GDM1 (cell line): ENCODE data around the gene BAD.

Experiments used
- DNase-seq: peaks from one replicate; lab custom pipeline; 2025; lab: John Stamatoyannopoulos, UW

The BAD gene

GRCh38 chr11:64275841-64276240 lies 8.6 kb downstream of the BAD start:
- no peak for DNase-seq

GRCh38 chr11:64275031-64275800 lies 9.2 kb downstream of the BAD start:
- no peak for DNase-seq

DNA sequence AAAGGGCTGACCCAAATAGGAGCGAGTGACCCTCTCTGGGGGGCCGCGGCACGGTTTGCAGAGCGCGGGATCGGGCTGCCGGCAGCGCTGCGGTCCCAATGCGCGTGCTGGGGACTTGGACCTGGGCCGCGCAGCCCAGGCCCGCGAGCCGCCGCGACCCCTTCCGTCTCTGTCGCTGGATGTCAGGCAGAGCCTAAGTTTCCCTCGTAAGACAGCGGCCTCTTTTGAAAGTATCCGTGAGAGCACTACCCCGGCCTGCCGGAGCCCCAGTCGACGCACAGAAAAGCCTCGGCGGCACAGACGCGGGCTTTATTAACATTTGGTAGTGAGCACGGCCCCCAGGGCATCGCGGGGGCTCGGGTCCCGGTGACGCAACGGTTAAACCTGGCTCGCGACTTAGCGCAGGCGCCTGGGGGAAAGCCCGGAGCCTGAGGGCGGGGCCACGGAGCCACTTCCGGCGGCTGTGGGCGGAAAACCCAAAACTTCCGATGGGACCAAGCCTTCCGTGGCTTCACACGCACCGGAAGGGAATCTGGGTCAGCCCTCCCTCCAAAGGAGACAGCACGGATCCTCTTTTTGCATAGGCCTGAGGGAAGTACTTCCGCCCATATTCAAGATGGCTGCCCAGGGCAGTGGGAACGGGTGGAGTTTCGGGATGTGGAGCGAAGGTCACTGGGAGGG lies 14.8 kb downstream of the BAD start:
- DNase-seq = peak; percentile 99

GRCh38 chr11:64268893-64269539 lies 15.4 kb downstream of the BAD start:
- DNase-seq = no peak

DNA sequence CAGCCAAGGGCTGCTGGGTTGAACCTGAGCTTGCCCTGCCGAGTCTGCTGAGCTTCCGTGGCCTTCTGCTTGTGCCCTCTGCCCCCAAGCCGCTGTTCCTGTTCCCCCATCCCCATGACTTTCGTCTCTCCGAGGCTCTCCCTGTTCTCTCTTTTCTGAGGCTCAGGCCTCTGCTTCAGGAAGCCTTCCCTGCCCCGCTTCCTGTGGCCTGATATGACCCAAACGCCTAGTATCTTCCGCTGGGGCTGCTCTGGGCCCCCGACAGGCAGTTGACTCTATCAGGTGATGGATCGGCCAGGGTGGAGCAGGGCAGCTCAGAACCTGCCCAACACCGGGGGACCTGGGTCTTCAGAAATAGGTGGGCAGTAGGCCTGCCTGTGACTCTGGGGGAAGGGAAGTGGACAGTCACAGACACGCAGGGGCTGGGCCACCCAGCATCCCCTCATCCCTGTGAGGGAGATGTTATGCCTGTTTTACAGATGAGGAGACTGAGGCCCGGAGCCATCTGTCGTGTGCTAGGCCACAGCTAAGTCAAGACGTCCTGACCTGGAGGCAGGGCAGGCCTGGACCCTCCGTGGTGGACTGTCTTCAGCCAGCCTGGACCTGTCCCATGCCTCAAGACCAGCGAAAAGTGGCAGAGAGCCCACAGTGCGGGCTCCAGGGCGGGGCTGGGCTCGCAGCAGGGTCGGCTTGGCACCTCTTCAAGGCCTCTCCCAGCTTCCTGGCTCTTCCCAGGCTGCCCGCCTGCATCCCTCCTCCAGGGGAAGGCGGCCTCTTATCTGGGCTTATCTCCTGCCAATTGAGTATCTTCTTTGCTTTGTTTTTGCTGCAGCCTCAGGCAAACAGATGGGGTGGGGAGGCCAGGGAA lies 16.2 kb downstream of the BAD start:
- no peak for DNase-seq

DNA sequence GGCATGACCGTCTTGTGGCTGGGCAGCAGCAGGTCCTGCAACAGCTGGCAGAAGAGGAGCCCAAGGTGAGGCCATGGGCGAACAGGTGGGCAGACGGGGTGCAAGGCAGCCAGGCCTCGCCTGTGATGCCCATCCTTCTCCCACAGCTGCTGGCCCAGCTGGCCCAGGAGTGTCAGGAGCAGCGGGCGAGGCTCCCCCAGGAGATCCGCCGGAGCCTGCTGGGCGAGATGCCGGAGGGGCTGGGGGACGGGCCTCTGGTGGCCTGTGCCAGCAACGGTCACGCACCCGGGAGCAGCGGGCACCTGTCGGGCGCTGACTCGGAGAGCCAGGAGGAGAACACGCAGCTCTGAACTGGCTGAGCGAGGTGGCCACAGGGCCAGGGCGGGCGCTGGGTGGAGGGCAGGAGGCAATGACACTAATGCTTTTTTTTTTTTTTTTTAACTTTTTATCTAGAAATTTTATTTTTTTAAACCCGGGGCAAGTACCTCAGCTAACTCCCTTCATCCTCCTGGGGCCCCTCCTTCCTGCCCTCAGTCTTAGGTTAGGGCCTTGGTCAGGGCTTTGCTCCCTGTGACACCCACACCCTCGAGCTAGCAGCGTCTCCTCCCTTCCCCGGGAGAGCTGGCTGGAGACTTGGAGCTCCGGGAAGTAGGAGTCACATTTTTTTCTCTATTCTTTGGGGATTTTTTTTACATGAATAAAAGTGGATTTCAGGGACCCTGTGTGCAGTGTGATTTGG lies 17.1 kb downstream of the BAD start:
- no peak for DNase-seq

GRCh38 chr11:64266339-64266738 lies 18.1 kb downstream of the BAD start:
- no peak for DNase-seq

- DNase-seq = no peak
These were observed 19.0 kb downstream of the BAD start for GRCh38 chr11:64265176-64266160.

- no peak for DNase-seq
These were observed 20.1 kb downstream of the BAD start for GRCh38 chr11:64264371-64264852.

GRCh38 chr11:64263947-64264317 lies 20.5 kb downstream of the BAD start:
- DNase-seq = no peak

GRCh38 chr11:64263021-64263946 lies 21.2 kb downstream of the BAD start:
- no peak for DNase-seq

- DNase-seq = no peak
These were observed 22.0 kb downstream of the BAD start for GRCh38 chr11:64262271-64263002.

DNA sequence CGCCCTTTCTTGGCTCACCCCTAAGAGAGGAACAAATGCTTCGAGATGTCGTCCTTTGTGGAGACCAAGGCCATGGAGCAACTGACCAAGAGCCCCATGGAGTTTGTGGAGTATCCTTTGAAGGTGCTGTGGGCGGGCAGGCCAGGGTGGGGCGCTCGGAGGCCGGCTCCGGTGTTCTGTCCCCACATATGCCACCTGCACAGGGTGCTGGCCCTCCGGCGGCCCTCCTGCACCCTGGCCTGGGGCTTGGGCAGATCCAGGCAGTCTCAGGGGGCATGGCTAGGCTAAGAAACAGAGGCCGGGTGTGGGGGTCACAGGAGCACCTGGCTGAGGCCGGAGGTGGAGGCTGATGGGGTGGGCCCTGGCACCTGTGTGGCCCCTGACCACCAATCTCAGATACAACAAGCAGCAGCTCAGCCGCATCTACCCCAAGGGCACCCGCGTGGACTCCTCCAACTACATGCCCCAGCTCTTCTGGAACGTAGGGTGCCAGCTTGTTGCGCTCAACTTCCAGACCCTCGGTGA lies 22.8 kb downstream of the BAD start:
- DNase-seq = no peak

DNA sequence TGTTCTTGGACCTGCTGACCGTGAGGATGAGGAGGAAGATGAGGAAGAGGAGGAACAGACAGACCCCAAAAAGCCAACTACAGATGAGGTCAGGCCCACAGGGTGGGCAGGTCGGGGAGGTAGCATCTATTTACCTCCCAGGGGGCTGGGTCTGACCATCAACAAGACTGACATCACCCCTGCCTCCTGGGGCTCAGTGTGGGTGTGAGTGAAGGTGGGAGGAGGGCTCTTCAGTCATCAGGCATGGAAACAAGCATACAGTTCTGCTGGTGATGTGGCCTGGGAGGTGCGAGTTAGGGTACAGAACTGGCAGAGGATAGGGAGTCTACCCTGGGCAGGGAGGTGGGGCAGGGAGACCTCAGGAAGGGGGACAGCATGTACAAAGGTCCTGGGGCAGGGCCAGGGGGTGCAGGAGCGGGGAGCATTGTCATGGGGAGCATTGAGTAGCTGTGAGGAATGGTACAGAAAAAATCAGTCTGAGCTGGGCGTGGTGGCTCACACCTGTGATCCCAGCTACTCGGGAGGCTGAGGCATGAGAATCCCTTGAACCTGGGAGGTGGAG lies 24.2 kb downstream of the BAD start:
- no peak for DNase-seq

DNA sequence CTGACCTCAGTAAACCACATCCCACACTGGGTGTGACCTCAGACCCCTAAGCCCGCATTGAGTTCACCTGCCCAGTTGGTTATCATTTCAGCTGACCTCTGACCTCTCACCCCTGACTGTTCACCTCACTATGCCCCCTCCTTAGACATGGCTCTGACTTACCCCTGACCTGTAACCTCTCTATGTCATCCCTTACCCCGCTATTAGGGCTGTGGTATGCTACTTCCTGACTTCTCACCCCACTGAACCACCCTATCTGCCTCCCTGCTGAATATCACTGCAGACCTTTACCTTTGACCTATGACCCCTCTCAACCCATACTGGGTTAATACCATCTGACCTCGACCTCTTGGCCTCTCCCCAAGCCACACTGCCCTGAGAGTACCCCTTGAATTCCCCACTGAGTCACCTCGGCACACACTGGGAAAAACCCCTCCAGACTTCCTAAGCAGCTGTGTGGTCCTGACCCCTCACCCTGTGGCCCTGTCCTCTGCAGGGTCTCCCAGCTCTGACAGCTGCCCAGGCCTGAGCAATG lies 24.9 kb downstream of the BAD start:
- no peak for DNase-seq

DNA sequence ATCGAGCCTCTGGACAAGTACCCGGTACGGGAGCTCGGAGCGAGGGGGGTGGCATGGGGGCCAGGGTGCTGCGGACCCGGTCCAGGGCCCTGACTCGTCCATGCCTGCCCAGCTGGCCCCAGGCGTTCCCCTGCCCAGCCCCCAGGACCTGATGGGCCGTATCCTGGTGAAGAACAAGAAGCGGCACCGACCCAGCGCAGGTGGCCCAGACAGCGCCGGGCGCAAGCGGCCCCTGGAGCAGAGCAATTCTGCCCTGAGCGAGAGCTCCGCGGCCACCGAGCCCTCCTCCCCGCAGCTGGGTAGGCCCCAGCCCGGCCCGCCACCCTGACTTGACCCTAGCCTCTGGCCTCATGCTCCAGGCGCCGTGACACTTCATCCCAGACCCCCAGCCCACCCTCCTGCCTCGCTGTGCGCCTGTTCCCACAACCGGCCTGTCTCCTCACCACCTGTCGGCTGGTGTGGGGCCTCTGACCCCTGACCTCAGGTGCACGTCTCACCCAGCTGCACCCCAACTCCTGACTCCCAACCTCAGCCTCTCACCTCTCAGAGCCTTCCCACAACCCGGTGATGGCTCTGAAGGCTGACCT lies 25.4 kb downstream of the BAD start:
- DNase-seq = no peak

GRCh38 chr11:64258356-64258755 lies 26.1 kb downstream of the BAD start:
- DNase-seq = no peak
